HG03342 (cell line): ENCODE data around the gene AGAP3.

ENCODE experiments used
- ATAC-seq: cut with Tn5 transposase; IDR thresholded peaks from one replicate; pipeline ENCODE4 v1.9.1; 2021; ENCODE audit warnings: mild to moderate bottlenecking, moderate library complexity; ENCODE audit not compliant: unreplicated experiment

Gene AGAP3

DNA sequence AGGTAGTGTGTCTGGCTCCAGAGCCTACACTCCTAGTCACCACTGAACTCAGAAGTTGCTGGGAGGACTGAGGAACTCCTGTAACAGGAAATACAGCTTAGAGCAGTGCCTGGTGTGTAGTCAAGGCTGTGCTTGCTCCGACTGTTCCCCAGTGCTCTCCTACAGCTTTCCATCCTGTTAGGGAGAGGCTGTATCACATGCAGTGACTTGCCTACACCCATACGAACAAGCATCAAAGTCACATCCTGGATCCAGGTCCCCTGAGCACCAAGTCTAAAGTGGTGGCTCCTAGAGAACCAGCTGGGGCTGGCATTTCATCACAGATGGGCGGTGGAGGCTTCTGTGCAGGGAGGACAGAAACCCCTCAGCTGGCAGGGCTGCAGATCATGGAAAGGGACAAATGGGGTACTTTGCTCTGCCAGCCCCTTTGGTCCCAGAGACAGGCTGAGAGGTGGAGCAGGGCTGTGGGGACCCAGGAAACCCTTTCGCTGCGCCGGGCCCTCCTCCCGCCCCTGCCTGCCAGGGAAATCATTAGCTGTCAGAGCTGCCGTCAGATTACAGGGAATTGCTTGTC, 93.1 kb downstream of the AGAP3 start:
- no peak for ATAC-seq

DNA sequence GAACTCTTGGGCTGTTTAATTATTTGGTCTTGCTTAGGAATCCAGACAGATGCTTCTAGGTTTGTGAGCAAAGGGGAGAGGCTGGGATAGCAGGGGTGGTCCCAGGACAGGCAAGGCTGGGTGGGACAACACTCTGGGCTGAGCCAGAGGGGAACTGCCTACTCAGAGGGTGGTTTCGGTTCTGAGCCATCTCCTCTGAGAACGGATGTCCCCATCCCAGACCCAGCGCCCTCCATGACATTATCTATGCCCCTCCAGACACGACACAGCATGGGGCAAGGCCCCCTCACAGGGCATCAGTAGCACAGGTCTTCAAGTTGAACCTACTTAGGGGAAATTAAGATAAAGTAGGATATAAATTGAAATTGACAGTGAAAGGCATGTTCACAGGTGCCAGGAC, 93.7 kb downstream of the AGAP3 start:
- ATAC-seq: no peak

DNA sequence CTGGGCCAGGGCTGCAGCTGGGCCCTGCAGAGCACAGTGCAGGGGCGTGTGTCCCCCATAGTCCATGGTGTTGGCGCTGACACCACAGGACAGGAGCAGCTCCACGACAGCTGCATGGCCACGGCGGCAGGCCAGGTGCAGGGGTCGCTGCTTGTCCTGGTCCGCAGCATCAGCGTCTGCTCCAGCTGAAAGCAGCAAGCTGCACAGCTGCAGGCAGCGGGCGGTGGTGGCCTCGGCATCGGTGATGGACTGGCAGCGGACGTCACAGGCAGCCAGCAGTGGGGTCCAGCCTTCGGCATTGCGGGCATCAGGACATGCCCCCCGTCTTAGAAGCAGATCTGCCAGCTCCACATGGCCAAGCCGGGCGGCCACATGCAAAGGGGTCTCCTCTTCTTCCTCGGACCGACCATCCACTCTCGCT, 94.7 kb downstream of the AGAP3 start:
- no peak for ATAC-seq

DNA sequence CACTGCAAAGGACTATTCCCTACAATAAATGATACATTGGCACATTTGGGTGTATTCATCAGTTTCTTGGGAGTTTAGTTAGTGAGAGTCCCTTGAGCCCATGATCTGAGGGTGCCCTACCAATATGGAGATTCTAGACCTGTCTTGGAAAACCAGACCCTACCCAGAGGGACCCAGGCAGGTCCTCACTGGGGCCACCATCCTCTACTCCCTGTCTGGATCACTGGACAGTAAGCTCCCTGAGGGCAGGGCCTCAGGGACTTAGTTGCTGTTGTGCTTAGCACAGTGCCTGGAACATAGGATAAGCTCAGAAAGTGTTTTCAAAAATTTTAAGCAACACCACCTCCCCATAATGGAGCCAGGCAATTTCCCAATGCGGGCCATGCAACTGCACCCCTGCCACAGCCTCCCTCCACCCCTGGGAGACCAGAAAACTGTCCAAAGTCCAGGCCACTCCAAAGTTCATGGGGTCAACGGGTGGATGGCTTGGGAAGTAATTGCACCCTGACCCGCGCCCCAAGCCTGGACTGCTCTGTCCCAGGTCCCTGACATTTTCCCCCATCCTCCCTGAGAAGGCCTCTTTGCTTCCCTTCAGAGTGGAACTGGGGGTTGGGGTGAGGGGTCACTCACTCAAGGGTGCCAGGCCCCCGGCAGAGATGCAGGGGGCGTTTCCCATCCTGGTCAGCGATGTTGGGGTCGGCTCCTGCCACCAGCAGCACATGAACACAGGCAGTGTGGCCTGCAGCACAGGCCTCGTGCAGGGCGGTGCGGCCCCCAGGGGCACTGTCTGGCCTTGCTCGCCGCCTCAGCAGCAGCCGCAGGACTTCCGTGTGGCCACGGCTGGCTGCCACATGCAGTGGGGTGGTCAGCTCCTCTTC, 99.7 kb downstream of the AGAP3 start:
- no peak for ATAC-seq

DNA sequence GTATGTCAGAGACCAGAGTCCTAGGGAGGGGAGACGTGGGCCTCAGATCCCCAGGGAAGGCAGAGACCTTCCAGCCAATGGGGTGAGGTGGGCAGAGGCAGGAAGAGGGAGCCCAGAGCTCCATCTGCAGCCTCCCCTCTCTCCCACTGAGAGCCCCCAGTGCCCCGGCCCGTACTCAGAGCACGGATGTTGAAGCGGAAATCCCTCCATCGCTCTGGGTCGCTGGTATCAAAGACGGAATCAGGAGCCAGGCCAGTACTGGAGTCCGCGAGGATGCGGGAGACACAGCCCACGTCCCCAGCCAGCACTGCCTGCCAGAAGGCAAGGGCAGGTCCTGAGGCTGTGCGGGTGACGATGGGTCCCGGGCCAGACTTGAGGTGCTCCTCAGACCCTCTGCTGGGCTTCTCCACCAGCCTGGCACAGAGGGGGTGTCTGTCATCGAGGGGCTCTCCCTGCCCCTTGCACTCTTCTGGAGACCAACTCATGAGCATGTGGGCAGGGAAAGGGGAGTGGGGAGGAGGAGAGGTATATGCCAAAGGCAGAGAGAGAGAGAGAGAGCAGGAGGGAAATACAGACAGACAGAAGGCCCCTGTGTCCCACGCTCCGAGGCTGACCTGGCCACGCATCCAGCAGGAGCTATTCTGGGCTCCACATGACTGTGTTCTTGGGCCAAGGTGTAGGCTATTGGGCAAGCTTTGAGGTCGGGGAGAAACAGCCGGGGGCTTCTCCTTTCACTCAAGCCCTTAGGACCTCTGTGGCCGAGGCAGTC, 100.5 kb downstream of the AGAP3 start, which contains the start of gene ASB10:
Gene ASB10, minus strand, starts transcription at position 611 of the 769 bp plus-strand sequence. Its CDS starts 120 bp downstream, at position 491.
- no peak for ATAC-seq

DNA sequence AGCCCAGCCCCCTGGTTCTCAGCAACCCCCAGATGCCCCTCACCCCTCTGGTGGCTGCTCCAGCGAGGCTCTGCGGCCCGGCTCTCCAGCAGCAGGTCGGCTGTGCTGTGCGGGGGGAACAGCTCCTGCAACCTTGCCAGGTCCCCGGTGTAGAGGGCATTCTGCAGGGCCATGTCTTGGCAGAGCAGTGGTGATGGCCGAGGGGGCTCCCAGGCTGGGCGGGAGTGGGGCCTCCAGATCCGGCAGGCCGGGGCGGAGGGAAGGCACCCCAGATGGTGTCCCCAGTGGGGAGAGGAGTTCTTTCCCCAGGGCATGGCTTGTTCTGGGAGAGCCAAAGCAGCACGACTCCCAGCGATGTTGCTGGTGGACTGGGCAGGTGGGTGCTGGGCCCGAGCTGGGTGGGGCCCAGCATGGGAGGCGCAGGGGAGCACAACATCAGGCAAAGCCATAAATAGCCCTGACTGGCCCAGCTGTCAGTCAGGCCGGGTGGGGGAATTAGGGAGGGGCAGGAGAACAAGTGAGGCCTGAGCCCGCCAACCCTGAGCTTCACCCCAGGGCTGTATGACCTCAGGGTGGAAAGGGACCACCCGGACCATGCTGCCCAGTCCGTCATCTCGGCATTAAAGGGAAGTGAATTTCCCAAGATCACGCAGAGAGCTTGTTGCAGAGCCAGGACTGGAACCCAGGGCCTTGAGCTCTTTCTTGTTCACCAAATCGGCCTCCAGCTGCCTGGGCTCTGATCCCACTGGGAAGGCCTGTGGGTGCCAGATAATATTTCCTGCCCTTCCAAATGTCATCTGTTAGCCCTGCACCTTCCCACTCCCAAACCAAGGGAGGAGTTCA, 101.4 kb downstream of the AGAP3 start:
- ATAC-seq: no peak

DNA sequence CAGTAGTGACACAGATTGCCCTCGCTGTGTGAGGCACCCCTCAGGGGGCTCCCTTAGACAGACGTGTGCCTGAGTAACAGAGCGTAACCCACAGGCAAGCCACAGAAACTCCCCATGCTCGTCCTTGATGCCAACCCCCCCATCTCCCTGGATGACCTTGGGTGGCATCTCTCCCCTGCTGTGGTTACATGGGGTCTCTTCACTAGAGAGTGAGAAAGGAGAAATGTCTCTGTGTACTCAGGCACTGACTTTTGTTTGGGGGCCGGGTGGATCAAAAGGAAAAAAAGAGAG, 101.9 kb downstream of the AGAP3 start:
- no peak for ATAC-seq

DNA sequence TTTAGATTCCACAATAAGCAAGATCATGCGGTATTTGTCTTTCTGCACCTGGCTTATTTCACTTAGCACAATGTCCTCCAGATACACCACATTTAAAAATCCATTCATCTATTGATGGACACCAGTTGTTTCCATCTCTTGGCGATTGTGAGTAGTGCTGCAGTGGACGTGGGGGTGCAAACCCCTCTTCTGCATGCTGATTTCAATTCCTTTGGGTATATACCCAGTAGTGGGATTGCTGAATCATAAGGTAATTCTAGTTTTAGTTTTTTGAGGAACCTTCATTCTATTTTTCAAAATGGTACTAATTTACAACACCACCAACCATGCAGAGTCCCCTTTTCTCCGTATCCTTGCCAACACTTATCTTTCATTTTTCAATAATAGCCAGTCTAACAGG, 102.8 kb downstream of the AGAP3 start:
- no peak for ATAC-seq

DNA sequence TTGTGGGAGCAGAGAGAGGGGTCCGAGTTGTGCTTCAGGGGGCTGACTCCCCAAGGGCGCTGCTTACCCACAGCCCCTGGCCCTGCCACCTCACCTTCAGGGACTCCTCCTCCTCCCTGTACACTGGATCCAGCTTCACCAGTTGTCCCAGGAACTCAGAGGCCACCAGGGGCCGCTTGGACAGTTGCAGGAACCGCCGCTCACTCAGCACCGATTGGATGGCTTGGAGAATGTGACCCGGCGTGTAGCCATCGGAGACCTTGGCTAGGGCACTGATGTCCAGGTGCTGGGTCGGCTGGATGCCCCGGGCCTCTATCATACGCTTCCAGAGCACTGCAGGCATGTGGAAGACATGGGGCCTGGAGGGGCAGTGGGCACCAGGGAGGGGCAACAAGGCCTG, 105.3 kb downstream of the AGAP3 start:
- ATAC-seq: no peak

DNA sequence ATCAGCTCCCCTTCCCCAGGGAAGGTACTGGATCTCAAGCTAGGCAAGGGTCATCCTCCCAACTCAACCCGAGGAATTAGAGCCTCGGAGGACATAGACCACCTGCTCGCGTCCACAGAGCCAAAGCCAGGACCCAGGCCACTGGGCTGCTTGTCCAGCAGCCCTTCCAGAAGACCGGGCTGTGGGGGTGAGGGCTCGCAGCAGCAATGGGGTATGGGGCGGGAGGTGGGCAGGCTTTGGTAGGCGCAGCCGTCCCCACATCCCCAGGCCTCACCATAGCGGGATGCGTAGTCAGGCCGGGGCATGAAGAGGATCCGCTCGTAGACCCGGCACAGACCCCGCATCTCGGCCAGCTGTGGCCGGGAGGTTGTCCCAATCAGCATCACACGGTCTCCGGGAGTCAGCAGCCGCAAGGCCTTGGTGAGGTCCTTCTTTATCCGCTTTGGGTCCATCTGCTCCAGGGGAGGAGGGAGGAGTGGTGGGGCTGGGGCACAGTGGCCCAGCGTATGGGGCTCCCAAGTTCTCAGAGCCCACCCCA, 105.8 kb downstream of the AGAP3 start:
- ATAC-seq: no peak

DNA sequence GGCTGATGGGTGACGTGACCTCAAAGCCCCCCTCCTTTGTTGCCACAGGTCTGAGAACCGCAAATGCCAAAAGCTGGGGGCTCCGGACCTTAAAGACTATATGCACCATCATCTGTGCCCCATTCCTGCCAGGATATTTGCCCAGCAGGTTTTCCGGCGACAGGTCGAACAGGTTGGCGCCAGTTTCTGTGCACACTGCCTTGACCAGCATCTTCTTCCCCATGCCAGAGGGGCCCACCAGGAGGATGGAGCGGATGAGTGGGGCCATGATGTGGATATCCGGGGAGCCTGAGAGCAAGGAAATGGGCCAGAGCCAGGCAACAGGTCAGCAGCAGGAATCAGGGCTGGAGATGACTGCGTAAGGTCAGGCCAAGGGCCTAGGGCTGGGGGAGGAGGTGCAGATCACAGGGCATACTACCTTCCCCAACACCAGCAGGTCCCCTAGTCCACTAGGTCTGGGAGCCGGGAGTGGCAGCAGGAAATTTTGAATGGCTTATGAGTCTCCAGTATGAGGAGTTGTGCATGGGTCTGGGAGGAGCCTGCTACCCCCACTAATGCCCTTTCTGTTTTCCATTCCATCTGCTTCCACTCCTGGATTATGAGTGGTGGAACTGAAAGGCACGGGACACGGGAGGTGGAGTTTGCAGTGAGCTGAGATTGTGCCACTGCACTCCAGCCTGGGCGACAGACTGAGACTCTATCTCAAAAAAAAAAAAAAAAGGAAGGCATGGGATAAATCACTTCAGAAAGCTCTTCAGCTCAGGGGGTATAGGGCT, 107.1 kb downstream of the AGAP3 start:
- no peak for ATAC-seq
